Stimulated activated CD4-positive, alpha-beta T cell treated with anti-CD3 and anti-CD28 coated beads, Interleukin-4, amount 100 ng/mL, for 48 hours (primary cell): ENCODE data around the gene APOA4.

ENCODE experiments used
- DNase-seq, 2 donors: peaks; one replicate each; pipeline ENCODE4 v3.0.0-alpha.2; 2020; ENCODE audit warnings: low read depth in 2 of 2

Gene APOA4

DNA sequence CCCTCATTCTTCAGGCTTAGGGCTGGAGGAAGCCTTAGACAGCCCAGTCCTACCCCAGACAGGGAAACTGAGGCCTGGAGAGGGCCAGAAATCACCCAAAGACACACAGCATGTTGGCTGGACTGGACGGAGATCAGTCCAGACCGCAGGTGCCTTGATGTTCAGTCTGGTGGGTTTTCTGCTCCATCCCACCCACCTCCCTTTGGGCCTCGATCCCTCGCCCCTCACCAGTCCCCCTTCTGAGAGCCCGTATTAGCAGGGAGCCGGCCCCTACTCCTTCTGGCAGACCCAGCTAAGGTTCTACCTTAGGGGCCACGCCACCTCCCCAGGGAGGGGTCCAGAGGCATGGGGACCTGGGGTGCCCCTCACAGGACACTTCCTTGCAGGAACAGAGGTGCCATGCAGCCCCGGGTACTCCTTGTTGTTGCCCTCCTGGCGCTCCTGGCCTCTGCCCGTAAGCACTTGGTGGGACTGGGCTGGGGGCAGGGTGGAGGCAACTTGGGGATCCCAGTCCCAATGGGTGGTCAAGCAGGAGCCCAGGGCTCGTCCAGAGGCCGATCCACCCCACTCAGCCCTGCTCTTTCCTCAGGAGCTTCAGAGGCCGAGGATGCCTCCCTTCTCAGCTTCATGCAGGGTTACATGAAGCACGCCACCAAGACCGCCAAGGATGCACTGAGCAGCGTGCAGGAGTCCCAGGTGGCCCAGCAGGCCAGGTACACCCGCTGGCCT is 7.2 kb upstream of the APOA4 start:
- no peak for DNase-seq

DNA sequence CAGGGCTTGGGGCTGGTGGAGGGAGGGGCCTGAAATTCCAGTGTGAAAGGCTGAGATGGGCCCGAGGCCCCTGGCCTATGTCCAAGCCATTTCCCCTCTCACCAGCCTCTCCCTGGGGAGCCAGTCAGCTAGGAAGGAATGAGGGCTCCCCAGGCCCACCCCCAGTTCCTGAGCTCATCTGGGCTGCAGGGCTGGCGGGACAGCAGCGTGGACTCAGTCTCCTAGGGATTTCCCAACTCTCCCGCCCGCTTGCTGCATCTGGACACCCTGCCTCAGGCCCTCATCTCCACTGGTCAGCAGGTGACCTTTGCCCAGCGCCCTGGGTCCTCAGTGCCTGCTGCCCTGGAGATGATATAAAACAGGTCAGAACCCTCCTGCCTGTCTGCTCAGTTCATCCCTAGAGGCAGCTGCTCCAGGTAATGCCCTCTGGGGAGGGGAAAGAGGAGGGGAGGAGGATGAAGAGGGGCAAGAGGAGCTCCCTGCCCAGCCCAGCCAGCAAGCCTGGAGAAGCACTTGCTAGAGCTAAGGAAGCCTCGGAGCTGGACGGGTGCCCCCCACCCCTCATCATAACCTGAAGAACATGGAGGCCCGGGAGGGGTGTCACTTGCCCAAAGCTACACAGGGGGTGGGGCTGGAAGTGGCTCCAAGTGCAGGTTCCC is 6.5 kb upstream of the APOA4 start, which contains the start of gene APOC3:
Gene APOC3, plus strand, starts transcription at position 383 of the 659 bp plus-strand sequence. CDS start 676 bp downstream, outside the sequence.
- no peak for DNase-seq

DNA sequence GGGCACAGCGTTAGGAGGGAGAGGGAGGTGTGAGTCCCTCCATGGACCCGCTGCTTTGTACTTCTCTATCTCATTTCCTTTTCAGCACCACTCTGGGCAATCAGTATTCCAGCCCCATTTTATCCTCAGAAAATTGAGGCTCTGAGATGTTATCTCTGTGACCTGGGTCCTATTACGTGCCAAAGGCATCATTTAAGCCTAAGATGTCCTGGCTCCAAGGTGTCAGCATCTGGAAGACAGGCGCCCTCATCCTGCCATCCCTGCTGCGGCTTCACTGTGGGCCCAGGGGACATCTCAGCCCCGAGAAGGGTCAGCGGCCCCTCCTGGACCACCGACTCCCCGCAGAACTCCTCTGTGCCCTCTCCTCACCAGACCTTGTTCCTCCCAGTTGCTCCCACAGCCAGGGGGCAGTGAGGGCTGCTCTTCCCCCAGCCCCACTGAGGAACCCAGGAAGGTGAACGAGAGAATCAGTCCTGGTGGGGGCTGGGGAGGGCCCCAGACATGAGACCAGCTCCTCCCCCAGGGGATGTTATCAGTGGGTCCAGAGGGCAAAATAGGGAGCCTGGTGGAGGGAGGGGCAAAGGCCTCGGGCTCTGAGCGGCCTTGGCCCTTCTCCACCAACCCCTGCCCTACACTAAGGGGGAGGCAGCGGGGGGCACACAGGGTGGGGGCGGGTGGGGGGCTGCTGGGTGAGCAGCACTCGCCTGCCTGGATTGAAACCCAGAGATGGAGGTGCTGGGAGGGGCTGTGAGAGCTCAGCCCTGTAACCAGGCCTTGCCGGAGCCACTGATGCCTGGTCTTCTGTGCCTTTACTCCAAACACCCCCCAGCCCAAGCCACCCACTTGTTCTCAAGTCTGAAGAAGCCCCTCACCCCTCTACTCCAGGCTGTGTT is 5.8 kb upstream of the APOA4 start:
- no peak for DNase-seq

DNA sequence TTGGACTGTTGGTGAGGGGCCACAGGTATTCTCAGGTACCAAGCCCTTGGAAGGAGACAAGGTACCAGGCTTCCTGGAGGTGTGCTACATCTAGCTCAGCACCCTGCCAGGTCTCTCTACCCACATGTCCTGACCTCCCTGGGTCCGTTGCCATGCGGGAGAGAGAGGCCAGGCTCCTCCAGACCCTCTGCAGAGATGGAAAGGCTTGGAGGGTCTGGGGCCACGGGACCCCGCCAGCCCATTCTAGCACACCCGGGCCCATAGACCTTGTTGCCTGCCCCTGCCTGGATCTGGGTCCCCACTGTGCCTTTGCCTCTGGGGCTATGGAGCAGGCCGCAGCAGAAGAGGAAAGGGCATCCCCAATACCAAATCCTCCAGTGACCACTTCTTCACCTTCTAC is 4.4 kb upstream of the APOA4 start:
- DNase-seq = no peak

DNA sequence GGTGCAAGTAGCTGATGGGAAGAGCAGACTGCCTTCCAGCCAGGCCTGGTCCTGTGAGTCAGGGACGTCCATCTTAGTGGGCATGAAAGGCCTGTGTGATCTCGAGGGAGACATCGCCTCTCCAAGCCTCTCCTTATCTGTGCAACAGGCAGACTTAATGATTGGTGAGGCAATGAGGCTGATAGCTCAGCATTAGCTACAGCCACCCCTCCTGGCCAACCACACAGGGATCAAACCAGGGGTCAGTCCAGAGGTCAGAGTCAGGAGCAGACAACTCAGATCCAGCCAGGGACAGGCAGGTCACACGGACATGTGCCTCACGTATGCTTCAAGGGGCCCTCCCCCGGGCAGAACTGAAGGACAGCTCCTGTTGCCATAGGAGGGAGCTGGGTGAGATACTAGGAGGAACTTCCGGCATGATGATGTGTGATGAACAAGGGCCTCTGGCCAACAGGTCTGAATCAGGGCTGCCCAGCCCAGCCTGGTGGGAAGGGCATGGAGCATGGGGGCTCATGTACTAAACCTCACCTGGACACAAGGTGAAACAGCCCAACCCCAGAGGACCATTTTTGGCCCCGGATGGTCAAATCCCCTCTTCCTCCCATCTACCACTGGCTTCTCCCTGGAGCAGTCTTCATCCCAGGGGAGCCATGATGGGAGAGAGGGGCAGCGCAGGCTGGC is 3.8 kb upstream of the APOA4 start:
- no peak for DNase-seq

DNA sequence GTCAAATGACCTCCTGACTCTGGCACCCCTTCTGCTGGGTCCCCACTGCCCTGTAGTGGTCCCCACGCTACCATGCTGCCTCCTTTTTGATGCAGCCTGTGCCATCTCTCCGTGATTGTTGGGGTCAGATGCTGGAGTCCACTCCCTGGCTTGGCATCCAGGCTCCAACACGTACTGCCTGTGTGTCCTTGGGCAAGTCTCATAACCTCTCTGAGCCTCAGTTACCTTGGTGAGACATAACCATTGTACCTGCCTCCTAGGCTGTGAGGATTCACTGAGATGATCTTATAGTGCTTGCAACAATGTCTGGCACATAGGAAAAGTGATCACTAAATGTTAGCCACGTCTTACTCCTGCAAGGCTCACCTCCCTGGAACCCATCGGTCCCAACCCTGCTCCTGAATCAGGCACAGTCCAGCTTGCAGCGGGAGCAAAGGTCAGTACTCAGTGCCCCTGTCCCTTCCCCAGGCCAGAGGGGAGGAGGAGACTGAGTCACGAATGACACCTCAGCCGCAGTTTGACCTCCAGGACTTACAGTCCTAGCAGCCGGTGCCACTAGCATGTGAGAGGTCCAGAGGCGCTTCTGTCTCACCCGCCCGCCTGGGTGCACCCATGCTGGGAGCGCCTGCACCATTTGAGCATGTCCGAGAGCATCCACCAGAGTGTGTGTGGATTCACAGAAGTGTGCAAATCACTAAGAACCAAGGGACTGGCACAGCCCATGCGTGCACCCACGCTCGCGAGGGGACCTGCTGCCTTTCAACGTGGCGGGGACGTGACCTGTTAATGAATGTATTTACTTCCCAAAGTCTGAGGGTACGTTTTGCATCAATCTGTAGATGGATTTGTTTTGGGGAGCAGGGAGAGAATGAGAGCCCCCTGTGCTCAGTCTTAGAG is 3.0 kb upstream of the APOA4 start:
- DNase-seq = no peak

DNA sequence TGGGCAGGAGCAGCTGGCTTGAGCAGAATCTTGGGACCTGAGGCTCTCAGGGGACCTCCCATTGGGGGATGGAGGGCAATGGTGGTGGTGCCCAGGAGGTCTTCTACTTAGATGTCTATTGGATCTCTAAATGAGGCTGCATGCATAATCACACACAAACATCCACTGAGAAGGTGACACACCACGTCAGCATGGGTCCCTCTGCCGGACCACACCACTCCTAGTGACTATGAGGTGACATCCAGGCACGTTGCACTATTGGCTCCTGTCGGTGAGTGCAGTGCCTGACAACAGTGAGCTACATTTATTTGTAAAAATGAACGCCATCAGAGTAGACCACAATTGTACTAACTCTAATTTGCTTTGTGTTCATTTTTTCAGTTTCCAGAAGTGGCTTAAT is 2.3 kb upstream of the APOA4 start:
- DNase-seq = no peak

DNA sequence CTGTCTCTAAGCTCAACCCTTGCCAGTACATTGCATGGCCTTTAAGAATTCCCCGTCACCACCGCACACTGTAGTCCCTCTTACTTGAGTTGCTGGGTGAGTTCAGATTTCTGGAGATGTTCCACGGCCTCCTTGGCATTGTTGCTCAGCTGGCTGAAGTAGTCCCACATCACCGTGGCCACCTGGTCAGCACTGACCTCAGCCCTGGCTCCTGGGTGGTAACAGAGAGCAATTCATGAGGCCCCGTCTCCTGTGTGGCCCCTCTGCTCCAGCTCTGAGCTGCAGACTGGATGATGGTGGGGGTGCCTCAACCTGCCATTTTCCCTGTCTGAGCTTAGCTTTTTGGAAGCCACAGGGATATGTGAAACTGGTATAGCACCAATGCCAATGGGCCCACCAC is 529 bp downstream of the APOA4 start:
- no peak for DNase-seq

DNA sequence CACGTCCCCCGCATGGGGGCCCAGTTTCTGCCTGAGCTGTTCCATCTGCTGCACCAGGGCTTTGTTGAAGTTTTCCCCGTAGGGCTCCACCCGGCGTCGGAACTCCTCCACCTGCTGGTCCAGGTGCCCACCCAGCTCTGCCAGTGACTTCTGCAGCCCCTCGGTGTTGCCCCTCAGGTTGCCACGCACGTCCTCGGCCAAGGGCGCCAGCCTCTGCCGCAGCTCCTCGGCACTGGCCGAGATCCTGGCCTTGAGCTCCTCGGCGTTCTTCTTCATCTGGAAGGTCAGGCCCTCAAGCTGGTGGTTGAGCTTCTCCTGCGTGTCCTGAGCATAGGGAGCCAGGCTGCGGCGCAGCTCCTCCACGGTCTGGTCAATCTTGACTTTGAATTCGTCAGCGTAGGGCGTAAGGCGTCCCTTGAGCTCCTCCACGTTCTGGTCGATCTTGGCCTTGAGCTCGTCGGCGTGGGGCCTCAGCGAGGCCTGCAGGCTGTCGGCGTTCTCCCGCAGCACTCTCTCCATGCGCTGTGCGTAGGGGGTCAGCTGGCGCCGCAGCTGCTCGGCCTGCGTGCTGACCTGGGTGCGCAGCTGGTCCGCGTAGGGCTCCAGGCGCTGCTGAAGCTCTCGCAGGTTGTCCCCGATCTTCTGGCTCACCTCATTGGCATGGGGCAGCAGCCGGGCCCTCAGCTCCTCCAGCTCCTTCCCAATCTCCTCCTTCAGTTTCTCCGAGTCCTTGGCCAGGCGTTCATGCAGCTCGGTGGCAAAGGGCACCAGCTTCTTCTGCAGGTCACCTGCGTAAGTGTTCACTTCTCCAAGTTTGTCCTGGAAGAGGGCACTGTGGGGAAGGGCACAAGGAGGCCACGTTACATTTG is 1.8 kb downstream of the APOA4 start:
- DNase-seq = no peak

DNA sequence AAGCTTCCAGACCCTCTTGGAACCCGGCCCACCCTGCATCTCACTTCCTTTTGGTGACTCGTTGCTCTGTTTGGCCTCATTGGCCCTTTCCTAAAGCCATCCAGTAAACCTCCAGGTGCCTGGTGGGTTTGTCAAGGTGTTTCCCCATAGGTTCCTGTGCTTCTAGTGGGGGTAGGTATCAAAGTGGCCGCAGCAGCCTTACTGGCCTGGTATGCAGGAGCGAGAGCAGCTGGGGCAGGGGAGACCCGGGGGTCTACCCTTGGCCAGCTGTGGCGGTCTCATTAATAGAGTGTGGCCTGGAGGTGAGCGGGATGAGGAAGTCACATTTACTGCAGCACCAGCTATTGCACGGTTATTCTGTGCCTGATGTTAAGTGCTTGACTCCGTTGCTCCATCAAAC is 4.1 kb downstream of the APOA4 start:
- no peak for DNase-seq

DNA sequence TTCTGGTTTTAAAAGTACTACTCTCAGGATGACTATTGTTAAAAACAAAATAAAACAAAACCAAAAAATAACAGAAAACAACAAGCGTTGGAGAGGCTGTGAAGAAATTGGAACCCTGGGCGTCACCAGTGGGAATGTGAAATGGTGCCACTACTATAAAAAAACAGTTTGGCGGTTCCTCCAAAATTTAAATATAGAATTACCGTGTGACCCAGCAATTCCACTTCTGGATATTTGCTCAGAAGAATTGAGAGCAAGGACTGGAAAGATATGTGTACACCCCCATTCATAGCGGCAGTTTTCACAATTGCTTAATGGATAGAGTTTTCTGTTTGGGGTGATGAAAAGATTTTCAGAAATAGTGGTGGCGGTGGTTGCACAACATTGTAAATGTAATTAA is 8.6 kb downstream of the APOA4 start:
- DNase-seq = no peak

DNA sequence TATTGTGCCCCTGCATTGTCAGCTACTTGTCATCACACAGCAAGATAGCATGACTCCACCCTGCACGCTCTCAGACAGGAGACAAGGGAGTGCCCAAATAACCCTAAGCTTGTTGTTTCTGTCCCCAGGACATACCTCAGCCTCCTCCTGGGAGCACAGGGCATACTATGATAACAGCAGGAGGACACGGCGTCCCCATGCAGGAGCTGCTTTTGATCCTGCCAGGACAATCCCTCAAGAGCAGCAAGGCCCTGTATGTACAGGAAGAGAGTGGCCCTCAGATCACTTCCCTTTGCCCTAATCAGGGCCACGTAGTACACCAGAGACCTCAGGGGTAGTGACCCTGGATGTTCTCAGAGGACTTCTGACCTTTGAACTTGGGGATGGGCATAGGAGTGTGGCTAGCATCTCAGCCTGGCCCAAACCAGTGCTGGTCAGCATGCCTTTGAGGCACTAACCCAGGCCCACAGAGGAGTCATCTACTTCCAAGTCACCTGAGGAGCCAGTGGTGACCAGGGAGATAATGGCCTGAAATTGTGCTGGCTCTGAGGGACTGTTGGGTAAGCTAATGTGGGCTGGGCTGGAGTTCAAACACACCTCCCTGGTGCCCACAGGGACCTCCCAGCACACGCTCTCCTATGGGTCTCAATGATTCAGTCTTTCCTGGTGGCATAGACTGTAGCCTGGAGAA is 9.2 kb downstream of the APOA4 start:
- no peak for DNase-seq

DNA sequence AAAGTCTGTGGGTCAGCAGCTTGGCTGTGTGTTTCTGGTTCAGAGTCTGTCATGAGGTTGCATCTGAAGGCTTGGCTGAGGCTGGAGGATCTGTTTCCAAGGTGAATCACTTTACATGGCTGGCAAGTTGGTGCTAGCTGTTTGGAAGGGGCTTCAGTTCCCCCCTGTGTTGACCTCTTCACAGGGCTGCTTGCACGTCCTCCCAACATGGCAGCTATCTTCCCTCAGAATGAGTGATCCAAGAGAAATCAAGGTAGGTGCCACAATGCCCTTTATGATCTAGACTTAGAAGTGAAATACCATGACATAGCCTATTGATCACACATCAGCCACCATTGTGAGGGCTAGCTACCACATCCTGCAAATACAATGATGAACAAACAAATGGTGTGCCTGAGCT is 9.9 kb downstream of the APOA4 start:
- no peak for DNase-seq

DNA sequence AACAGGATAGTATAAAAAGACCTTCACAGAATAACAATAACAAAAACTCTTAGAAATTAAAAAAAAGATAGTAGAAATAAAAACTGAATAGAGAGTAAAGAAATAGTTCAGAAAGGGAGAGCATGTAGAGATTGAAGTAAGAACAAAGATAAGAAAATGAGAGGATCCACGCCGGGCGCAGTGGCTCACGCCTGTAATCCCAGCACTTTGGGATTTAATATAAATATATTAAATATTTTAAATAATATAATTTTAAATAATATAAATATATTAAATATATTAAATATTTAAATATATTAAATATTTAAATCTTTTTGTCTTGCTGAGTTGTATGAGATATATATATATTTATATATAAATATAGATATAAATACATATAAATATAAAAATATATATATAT is 11.0 kb downstream of the APOA4 start:
- no peak for DNase-seq

DNA sequence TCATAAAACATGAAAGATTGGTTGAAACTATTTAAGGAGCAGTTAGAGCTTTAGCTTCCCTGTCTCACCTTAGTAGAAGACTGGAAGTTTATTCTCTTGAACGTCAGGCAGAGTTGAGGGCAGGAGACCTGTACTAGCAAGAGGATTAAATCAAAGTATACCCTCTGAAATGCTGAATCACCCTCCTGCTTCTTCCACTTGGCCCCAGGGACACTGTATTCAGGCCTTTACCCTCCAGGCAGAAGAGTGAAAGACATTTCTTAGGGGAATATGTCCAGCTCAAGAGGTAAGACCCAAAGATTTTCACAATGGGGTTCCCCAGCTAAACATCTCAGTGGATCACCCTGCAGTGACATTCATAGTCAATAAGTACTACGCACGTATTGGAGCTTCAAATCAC is 11.9 kb downstream of the APOA4 start:
- DNase-seq = no peak

DNA sequence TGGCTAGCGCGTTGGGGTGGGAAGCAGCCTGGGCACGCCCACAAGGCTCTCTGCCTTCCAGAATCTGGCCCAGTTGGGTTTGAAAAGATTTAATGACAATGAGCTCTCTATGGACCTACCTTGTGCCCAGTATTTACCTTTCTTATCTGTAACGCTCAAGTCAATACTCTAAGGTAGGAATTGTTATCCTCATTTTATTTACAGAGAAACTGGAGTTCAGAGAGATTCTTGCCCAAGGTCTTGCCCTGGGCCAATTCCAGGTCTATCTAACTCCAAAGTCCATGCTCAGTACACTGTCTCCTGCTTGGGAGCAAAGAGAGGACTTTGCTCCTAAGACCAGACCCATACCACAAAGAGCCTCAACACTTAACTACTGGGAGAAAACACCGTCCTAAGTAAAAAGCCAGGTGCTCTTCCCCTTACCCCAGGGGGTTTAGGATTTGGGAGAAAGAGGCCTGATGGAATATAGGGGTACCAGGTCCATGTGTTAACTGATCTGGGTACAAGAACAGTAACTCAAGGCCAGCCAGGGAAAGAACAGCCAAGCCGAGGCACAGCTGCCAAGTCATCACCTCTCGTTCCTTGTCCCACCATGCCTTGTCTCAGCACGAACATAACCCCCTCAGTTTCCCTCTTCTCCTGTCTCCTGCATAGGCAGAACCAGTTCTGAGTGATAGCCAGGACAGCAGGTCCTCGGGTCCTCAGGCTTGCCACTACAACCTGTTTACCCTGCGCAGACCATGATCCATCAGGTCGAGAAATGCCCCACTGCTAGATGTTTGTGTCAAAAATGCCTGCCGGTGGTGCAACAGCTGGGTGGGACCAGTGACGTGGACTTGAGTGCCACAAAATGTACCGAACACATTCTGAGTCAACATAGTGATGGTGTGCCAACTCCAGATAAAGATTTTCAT is 14.6 kb downstream of the APOA4 start:
- no peak for DNase-seq

DNA sequence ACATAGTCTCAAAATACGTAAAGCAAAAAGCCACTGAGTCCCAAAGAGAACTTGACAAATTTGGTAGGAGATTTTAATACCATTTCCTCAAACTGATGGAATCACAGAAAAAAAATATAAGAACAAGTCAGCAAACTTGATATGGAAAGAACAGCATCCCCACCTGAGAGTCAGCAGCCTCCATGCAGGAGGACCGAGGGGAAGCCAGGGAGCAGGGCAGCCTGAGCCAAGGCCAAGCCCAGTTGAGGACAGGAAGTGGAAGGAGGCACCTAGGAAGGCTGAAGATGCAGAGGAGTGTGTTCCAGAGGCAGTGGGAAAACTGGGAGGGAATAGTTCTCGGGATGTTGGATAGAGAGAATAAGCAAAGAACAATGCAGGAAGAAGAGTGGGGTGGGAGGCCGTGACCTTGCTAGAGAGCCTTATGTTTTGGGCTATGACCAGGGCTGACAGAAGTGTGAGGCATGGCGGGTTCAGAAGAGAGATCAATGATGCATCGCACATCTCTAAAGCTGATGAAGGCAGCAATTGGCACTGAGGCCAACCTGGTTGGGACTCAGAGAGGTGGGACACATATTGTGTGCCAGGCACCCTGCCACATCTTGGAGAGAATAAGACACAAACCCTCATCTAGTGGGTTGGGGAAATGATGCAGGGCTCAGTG is 15.4 kb downstream of the APOA4 start:
- DNase-seq = no peak

DNA sequence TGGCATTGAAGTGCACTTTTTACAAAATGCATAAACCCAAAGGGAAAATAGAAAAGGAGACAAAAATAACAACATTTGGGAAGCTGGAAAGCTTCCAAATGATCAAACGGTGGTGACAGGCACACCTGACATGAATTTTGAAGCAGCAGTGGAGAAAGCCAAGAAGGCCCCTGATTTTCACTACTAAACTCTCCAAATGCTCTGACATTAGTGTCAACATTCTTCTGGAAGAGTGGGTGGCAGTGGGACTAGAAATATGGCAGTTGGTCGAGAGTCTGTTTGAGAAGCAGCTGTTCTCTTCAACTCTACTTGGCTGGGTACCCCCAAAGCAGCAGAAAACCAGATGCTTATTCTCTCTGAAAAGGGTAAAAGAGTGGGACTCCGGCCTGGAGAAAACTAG is 19.1 kb downstream of the APOA4 start:
- no peak for DNase-seq
